Dendritic cell treated with granulocyte-macrophage colony-stimulating factor and Interleukin-4, amounts not matched to agents 40 ng/mL and 50 ng/mL, for 4 days (primary cell): ENCODE data around the gene DYNLT4.
"Not testable (repeated sequence)": the region's sequence is repeated elsewhere in the genome, so short reads cannot be mapped to it uniquely, and the experiment has no call there.

Experiments used
- H3K27ac Mint-ChIP-seq: one replicate; pipeline ENCODE4 v1.8.0; 2022; ENCODE audit warnings: mild to moderate bottlenecking, mixed read lengths
- H3K27me3 Mint-ChIP-seq: one replicate; pipeline ENCODE4 v1.8.0; 2022; ENCODE audit warnings: mild to moderate bottlenecking, mixed read lengths
- H3K36me3 Mint-ChIP-seq: one replicate; pipeline ENCODE4 v1.8.0; 2022; ENCODE audit warnings: low read depth, mixed read lengths
- H3K4me1 Mint-ChIP-seq: one replicate; pipeline ENCODE4 v1.8.0; 2022; ENCODE audit warnings: low read depth, mixed read lengths
- H3K4me3 Mint-ChIP-seq: one replicate; pipeline ENCODE4 v1.8.0; 2022; ENCODE audit warnings: mild to moderate bottlenecking, moderate library complexity, mixed read lengths
- H3K9me3 Mint-ChIP-seq: one replicate; pipeline ENCODE4 v1.8.0; 2022; ENCODE audit warnings: mixed read lengths
- intact Hi-C: fragments of 100-400 bp; cut with micrococcal nuclease; formaldehyde crosslinking; loops from one replicate; pipeline ENCODE4 v1.15.0; 2022

DYNLT4 gene

GRCh38 chr1:44822981-44823451 is 15.9 kb upstream of the DYNLT4 start:
- peaks cover 57% of the 10 kb centered on the region for H3K4me1 Mint-ChIP-seq
- no peaks in the 10 kb centered on the region for H3K9me3 Mint-ChIP-seq
- no peak overlapping the region for H3K4me3 Mint-ChIP-seq
- intact Hi-C loops, result no loop called here
- peak overlapping the region; percentile 54 for H3K27ac Mint-ChIP-seq
- peaks cover 7% of the 10 kb centered on the region for H3K36me3 Mint-ChIP-seq
- H3K27me3 Mint-ChIP-seq, result no peaks in the 10 kb centered on the region

- Mint-ChIP-seq H3K4me3 (no peak overlapping the region), H3K36me3 (peaks cover 7% of the 10 kb centered on the region), H3K27me3 (no peaks in the 10 kb centered on the region), H3K4me1 (peaks cover 57% of the 10 kb centered on the region), H3K27ac (peak overlapping the region; percentile 98), H3K9me3 (no peaks in the 10 kb centered on the region)
- intact Hi-C loops, result no loop called here
These were observed 15.1 kb upstream of the DYNLT4 start for GRCh38 chr1:44822131-44822701.

GRCh38 chr1:44821240-44821715 is 14.1 kb upstream of the DYNLT4 start:
- Mint-ChIP-seq H3K36me3 (peaks cover 7% of the 10 kb centered on the region), H3K4me1 (peaks cover 48% of the 10 kb centered on the region), H3K27ac (peak overlapping the region; percentile 98), H3K9me3 (no peaks in the 10 kb centered on the region), H3K4me3 (peak overlapping the region; percentile 93), H3K27me3 (no peaks in the 10 kb centered on the region)
- intact Hi-C loops, result no loop called here

- no peaks in the 10 kb centered on the region for H3K9me3 Mint-ChIP-seq
- peaks cover 9% of the 10 kb centered on the region for H3K36me3 Mint-ChIP-seq
- no peaks in the 10 kb centered on the region for H3K27me3 Mint-ChIP-seq
- intact Hi-C loops, result loop anchor here (1.0 kb wide), 1 partner anchor 89 kb away; the partner anchor contains the start of gene RNU5D-1
- peak overlapping the region; percentile 93 for H3K4me3 Mint-ChIP-seq
- H3K4me1 Mint-ChIP-seq, result peaks cover 44% of the 10 kb centered on the region
- H3K27ac Mint-ChIP-seq, result peak overlapping the region; percentile 98
These were observed 13.4 kb upstream of the DYNLT4 start for GRCh38 chr1:44820328-44821239.

GRCh38 chr1:44819608-44820327 is 12.6 kb upstream of the DYNLT4 start:
- Mint-ChIP-seq H3K36me3 (peaks cover 17% of the 10 kb centered on the region), H3K9me3 (no peaks in the 10 kb centered on the region), H3K4me3 (peak overlapping the region; percentile 93), H3K27ac (peak overlapping the region; percentile 98), H3K4me1 (peaks cover 48% of the 10 kb centered on the region), H3K27me3 (no peaks in the 10 kb centered on the region)
- intact Hi-C loops, result loop anchor here (1.0 kb wide), 2 partner anchors 19 to 88 kb away; partner anchors contain the start of genes PLK3 and RNU5D-1

GRCh38 chr1:44819196-44819607 is 12.1 kb upstream of the DYNLT4 start:
- no peaks in the 10 kb centered on the region for H3K9me3 Mint-ChIP-seq
- H3K4me1 Mint-ChIP-seq, result peaks cover 52% of the 10 kb centered on the region
- H3K36me3 Mint-ChIP-seq, result peaks cover 19% of the 10 kb centered on the region
- no peaks in the 10 kb centered on the region for H3K27me3 Mint-ChIP-seq
- peak overlapping the region; percentile 98 for H3K27ac Mint-ChIP-seq
- intact Hi-C loops, result loop anchor here (1.0 kb wide), 1 partner anchor 19 kb away; the partner anchor contains the start of gene PLK3
- H3K4me3 Mint-ChIP-seq, result peak overlapping the region; percentile 93

GRCh38 chr1:44817771-44818495 is 10.8 kb upstream of the DYNLT4 start:
- H3K36me3 Mint-ChIP-seq, result peaks cover 26% of the 10 kb centered on the region
- H3K4me1 Mint-ChIP-seq, result peaks cover 64% of the 10 kb centered on the region
- peak overlapping the region; percentile 98 for H3K27ac Mint-ChIP-seq
- peak overlapping the region; percentile 49 for H3K4me3 Mint-ChIP-seq
- intact Hi-C loops, result no loop called here
- H3K9me3 Mint-ChIP-seq, result no peaks in the 10 kb centered on the region
- no peaks in the 10 kb centered on the region for H3K27me3 Mint-ChIP-seq

GRCh38 chr1:44817307-44817706 is 10.2 kb upstream of the DYNLT4 start:
- Mint-ChIP-seq H3K36me3 (peaks cover 32% of the 10 kb centered on the region), H3K4me1 (peaks cover 70% of the 10 kb centered on the region), H3K27ac (peak overlapping the region; percentile 98), H3K9me3 (no peaks in the 10 kb centered on the region), H3K4me3 (no peak overlapping the region), H3K27me3 (no peaks in the 10 kb centered on the region)
- intact Hi-C loops, result no loop called here

GRCh38 chr1:44815926-44816325 is 8.8 kb upstream of the DYNLT4 start:
- intact Hi-C loops, H3K4me3 Mint-ChIP-seq, H3K27me3 Mint-ChIP-seq, H3K9me3 Mint-ChIP-seq: not testable (repeated sequence)
- peaks cover 77% of the 10 kb centered on the region for H3K4me1 Mint-ChIP-seq
- H3K36me3 Mint-ChIP-seq, result peaks cover 39% of the 10 kb centered on the region
- peak overlapping the region; percentile 100 for H3K27ac Mint-ChIP-seq

- Mint-ChIP-seq H3K27me3 (no peaks in the 10 kb centered on the region), H3K9me3 (no peaks in the 10 kb centered on the region), H3K4me3 (peak overlapping the region; percentile 80), H3K4me1 (peaks cover 84% of the 10 kb centered on the region), H3K36me3 (peaks cover 38% of the 10 kb centered on the region), H3K27ac (peak overlapping the region; percentile 100)
- intact Hi-C loops, result no loop called here
These were observed 5.8 kb upstream of the DYNLT4 start for GRCh38 chr1:44812822-44813543.

- peak overlapping the region; percentile 100 for H3K27ac Mint-ChIP-seq
- peak overlapping the region; percentile 49 for H3K4me3 Mint-ChIP-seq
- peaks cover 90% of the 10 kb centered on the region for H3K4me1 Mint-ChIP-seq
- H3K36me3 Mint-ChIP-seq, result peaks cover 49% of the 10 kb centered on the region
- intact Hi-C loops, result no loop called here
- H3K9me3 Mint-ChIP-seq, result no peaks in the 10 kb centered on the region
- no peaks in the 10 kb centered on the region for H3K27me3 Mint-ChIP-seq
These were observed 4.1 kb upstream of the DYNLT4 start for GRCh38 chr1:44811234-44811633.

- H3K36me3 Mint-ChIP-seq, result peaks cover 54% of the 10 kb centered on the region
- peak overlapping the region; percentile 42 for H3K4me3 Mint-ChIP-seq
- peaks cover 91% of the 10 kb centered on the region for H3K4me1 Mint-ChIP-seq
- intact Hi-C loops, H3K9me3 Mint-ChIP-seq, H3K27me3 Mint-ChIP-seq: not testable (repeated sequence)
- H3K27ac Mint-ChIP-seq, result peak overlapping the region; percentile 100
These were observed 3.6 kb upstream of the DYNLT4 start for GRCh38 chr1:44810762-44811105.
